Activated naive CD8-positive, alpha-beta T cell treated with anti-CD3 and anti-CD28 coated beads, Interleukin-2, amount 50 U/mL, for 16 hours (primary cell): ENCODE data around the gene ATP5F1A.
"Not testable (repeated sequence)": the region's sequence is repeated elsewhere in the genome, so short reads cannot be mapped to it uniquely, and the experiment has no call there.

Source experiments
- DNase-seq: peaks from one replicate; pipeline ENCODE4 v3.0.0-alpha.2; 2020; ENCODE audit warnings: low read depth, low spot score

ATP5F1A gene

GRCh38 chr18:46097801-46098615 is at the start of gene ATP5F1A:
Gene ATP5F1A (minus strand): TSS chr18:46098296. CDS start chr18:46098231, 65 bp downstream.
- peak; percentile 68 for DNase-seq

DNA sequence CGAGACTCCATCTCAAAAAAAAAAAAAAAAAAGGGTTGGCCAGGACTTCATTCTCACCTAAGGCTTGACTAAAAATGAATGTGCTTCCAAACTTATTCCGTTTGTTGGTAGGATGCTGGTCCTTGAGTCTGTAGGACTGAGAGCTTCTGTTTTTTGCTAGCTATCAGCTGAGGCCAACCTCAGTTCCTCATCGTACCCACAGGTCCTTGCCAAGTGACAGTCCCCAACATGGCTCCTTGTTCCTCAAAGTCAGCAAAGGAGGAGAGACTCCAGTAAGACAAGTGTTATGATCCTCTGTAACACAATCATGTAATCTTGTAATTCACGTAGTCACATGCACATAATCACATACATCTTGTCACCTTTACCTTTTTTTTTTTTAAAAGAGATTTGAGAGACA is 43.1 kb upstream of the ATP5F1A start:
- no peak for DNase-seq

DNA sequence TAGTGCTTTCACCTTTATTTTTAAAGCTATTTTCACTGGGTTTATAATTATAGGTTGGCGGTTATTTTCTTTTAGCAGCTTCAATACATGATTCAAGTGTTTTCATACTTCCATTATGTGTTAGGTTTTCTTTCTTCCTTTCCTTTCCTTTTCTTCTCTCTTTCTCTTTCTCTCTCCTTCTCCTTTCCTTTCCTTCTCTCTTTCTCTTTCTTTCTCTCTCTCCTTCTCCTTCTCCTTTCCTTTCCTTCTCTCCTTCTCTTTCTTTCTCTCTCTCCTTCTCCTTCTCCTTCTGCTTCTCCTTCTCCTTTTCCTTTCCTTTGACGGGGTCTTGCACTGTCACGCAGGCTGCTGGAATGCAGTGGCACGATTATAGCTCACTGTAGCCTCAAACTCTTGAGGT is 42.1 kb upstream of the ATP5F1A start:
- no peak for DNase-seq

DNA sequence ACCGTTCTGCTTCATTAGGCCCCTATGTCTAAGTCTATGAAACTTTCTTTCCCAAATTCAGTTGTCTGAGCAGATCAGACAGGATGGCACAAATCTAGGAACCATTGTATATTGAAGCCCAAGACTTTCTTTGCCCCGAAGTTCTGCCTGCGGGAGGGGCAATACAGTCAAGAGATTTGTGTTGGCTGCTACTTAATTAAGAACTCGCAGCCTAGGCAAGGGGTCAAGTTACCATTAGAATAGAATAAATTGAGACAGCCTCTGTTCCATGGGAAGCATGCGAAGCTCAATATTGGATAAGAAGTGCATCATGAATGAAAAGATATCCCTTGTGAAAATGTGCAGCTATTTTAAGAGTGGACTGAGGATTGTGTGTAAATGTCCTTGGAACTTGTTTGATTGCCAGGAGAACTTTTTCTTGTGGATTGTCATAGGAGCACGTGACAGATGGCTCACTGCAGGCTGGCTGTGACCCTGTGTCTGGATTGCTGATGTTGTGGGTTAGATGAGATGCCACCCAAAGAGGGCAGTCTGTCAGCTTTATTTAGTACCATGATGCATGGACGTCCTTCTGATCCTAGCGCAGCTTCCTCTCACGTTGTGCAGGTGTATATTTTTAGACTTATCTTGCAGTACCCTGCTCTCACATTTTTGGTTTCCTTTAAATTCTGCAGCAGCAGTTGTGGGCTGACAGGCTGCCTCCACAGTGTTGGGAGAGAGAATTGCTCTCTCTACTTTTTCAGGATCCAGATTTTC is 37.0 kb upstream of the ATP5F1A start:
- DNase-seq = no peak

GRCh38 chr18:46133534-46133933 is 35.4 kb upstream of the ATP5F1A start:
- no peak for DNase-seq

- not testable (repeated sequence) for DNase-seq
Measured at GRCh38 chr18:46130549-46130948, 32.5 kb upstream of the ATP5F1A start.

DNA sequence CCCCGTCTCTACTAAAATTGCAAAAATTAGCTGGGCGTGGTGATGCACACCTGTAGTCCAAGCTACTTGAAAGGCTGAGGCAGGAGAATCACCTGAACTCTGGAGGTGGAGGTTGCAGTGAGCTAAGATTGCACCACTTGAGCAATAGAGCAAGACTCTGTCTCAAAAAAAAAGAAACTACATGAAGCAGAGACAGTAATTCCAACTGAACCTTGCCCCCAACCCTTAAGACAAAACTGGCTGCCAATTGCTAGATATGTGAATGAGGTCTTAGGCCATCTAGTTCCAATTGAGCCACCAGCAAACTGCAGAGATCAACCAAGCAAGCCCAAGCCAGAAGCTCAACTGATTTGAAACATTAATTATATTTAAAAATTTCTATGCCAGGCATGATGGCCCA is 32.0 kb upstream of the ATP5F1A start:
- no peak for DNase-seq

DNA sequence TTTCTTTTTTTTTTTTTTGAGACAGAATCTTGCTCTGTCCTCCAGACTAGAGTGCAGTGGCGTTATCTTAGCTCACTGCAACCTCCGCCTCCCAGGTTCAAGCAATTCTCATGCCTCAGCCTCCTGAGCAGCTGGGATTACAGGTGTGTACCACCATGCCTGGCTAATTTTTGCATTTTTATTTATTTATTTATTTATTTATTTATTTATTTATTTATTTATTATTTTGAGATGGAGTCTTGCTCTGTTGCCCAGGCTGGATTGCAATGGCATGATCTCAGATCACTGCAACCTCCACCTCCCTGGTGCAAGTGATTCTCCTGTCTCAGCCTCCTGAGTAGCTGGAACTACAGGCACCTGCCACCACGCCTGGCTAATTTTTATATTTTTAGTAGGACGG is 28.5 kb upstream of the ATP5F1A start:
- not testable (repeated sequence) for DNase-seq

DNA sequence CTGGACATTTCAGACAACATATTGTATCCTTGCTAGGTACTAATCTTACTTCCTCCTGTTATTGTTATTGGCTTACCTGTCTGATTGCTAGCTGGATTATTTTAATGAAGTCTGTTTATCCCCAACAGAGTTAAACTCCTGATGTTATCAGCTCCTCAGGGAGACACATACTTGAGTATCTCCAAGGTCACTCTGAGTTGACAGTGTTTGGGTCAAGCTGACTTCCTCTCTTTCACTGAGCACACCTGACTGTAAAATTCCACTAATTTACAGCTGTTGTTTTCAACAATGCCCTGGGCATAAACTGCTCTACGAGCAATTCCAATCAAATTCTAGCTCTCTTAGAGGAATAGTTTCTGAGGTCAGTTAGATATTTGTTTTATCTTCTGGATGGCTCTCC is 15.7 kb upstream of the ATP5F1A start:
- no peak for DNase-seq

DNA sequence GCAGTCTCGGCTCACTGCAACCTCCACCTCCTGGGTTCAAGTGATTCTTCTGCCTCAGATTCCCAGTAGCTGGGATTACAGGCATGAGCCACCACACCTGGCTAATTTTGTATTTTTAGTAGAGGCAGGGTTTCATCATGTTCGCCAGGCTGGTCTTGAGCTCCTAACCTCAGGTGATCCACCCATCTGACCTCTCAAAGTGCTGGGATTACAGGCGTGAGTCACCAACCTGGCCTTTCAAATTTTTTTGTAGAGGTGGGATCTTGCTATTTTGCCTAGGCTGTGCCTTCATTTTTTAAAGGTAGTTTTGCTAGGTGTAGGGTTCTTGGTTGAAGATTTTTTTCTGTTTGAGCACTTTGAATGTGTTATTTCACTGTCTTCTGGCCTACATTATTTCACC is 12.3 kb upstream of the ATP5F1A start:
- DNase-seq = no peak

DNA sequence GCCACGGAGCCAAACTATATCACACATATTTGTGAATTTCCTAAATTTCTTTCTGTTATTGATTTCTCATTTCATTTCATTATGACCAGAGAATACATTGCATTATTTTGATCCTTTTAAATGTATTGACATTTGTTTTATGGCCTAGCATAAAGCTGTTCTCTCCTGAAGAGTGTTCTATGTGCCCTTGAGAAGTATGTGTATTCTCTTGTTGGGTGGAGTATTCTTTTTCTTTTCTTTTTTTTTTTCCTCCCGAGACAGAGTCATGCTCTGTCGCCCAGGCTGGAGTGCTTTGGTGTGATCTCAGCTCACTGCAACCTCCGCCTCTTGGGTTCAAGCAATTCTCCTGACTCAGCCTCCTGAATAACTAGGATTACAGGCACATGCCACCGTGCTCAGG is 11.3 kb upstream of the ATP5F1A start:
- no peak for DNase-seq

GRCh38 chr18:46104128-46104911 is 6.2 kb upstream of the ATP5F1A start, which contains the start of gene HAUS1:
Gene HAUS1 (plus strand): TSS chr18:46104385. CDS start chr18:46104412, 27 bp downstream.
- DNase-seq = peak; percentile 59

GRCh38 chr18:46099463-46099862 is 1.4 kb upstream of the ATP5F1A start:
- DNase-seq = no peak

DNA sequence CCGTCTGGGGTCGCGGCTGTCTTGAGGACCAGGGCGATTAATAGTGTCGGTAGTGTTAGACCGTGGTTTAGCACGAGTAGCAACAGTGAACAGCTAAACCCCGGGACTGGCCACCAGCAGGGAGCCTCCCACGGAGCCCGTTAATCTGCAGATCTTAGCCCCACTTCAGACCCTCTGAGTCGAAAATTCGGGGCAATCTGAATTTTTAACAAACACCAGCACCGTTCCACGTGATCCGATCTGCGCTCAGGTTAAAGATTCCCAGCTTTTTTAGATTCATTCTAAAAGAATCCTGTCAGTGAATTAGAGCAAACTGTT is 479 bp upstream of the ATP5F1A start:
- DNase-seq = no peak

DNA sequence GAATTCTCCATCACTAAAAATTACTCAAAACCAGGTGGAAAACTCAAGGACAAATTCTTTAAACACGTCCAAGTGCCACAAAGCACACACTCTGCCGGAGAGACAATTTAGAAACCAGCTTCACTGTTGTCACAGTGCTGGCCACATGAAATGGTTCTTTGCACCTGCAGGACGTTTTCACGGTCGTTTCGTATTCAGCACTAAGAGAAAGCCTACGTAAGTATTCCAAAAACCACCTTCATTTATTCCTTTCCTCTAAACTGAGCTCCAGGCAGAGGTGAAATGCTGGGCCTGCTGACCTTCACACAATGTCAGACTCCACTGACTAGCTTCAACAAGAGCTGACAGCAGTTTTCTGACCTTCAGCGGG is 680 bp downstream of the ATP5F1A start:
- DNase-seq = no peak

DNA sequence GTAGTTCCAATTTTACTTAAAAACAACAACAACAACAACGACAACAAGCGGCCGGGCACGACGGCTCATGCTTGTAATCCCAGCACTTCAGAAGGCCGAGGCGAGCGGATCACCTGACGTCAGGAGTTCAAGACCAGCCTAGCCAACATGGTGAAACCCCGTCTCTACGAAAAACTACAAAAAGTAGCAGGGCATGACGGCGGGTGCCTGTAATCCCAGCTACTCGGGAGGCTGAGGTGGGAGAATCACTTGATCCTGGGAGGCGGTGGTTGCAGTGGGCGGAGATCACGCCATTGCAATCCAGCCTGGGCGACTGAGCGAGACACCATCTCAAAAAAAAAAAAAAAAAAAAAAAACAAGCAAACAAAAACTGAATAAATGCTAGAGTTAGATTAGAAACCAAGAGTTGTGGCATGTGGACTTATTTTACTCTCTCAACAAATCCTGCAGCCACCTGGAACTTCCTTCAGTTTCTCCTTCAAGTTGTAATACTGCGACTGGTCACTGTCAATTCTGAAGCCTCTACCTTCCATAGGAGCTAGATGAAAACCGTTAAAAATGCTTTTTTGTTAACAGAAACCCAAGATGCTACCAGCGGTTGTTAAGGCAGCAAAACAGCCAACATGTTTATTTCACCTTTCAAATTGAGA is 1.3 kb downstream of the ATP5F1A start:
- DNase-seq = no peak

DNA sequence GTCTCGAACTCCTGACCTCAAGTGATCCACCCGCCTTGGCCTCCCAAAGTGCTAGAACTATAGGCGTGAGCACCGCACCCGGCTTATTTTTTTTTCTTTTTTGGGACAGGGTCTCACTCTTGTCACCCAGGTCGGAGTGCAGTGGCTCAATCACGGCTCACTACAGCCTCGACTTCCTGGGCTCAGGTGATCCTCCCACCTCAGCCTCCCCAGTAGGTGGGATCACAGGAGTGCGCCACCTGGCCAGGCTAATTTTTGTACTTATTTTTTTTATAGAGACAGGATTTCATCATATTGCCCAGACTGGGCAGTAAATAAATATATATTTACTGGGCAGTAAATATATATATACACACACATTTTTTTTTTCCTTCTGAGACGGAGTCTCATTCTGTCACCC is 2.6 kb downstream of the ATP5F1A start:
- no peak for DNase-seq

DNA sequence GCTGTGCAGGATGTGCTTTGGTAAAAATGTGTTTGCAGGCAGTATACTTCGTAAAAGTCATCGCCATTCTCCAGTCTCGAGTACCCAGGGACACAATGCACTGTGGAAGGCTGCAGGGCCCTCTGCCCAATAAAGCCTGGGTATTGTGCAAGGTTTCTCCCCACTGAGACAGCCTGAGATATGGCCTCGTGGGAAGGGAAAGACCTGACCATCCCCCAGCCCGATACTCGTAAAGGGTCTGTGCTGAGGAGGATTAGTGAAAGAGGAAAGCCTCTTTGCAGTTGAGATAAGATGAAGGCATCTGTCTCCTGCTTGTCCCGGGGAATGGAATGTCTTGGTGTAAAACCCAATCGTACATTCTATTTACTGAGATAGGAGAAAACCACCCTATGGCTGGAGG is 9.6 kb downstream of the ATP5F1A start:
- not testable (repeated sequence) for DNase-seq

- DNase-seq = no peak
Measured at GRCh38 chr18:46084431-46084830, 13.7 kb downstream of the ATP5F1A start.

DNA sequence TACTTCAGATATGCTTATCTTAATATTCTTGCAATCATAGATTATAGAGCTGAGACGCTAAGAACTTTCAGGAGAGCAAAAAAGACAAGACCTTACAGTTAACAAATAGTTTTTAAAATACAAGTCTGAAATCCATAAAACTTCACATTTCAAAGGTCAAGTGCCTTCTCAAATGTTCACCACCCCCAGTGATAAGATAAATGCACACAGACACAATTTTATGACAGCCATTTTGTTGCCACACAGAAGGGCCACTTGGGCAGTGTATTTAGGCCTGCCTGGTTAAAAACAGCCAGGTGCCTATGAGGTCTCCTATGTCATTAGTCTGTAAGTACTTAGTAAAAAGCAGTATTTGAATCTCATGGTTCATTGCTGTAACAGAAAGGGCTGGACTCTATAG is 17.9 kb downstream of the ATP5F1A start:
- DNase-seq = no peak

- DNase-seq = no peak
Measured at GRCh38 chr18:46079336-46079735, 18.8 kb downstream of the ATP5F1A start.
